H1 (cell line): ENCODE data around the gene RCAN3. TPM values are rescaled to one million over a fixed set of nuclear protein-coding genes. Genes with fewer than 3 reads are reported as not detected.

Experiments used
- BCL11A ChIP-seq, 2 experiments: IDR thresholded peaks; one replicate each; pipeline ENCODE4 v1.6.1; 2011; ENCODE audit warnings: low read depth in 2 of 2, low read length in 2 of 2, mild to moderate bottlenecking in 2 of 2
- CHD7 ChIP-seq: fragments of 300-600 bp; sonication (generic); IDR thresholded peaks from 2 replicates; pipeline ENCODE4 v1.7.1; 2012; ENCODE audit warnings: low read length, moderate library complexity, mild to moderate bottlenecking, inconsistent platforms; ENCODE audit not compliant: insufficient replicate concordance
- CTBP2 ChIP-seq: IDR thresholded peaks from 2 replicates; pipeline ENCODE4 v1.7.0; 2011; ENCODE audit warnings: borderline replicate concordance, mild to moderate bottlenecking, moderate library complexity, mixed read lengths, low read length; ENCODE audit not compliant: insufficient read depth, insufficient read length
- GTF2F1 ChIP-seq: IDR thresholded peaks from 2 replicates; pipeline ENCODE4 v1.6.1; 2012; ENCODE audit warnings: low read depth, low read length, improper control_type of control experiment, borderline replicate concordance
- JUND ChIP-seq: IDR thresholded peaks from 2 replicates; pipeline ENCODE4 v1.6.1; 2011; ENCODE audit warnings: mild to moderate bottlenecking, improper control_type of control experiment, low read length
- PHF8 ChIP-seq: fragments of 200-600 bp; sonication (generic); conservative IDR thresholded peaks from 2 replicates; pipeline ENCODE4 v1.7.1; 2012; ENCODE audit warnings: low read depth, mild to moderate bottlenecking, inconsistent platforms, low read length, moderate library complexity
- RNF2 ChIP-seq: fragments of 200-900, 300-1000 bp; sonication (generic); IDR thresholded peaks from 2 replicates; pipeline ENCODE4 v1.7.1; 2016; ENCODE audit warnings: borderline replicate concordance, low read depth, mild to moderate bottlenecking, antibody characterized with exemption, low read length; ENCODE audit not compliant: poor library complexity, severe bottlenecking; ENCODE audit errors: missing control alignments
- polyA plus RNA-seq, 7 experiments: library from polyadenylated mRNA; depleted of rRNA in 3 of 7; stranded (reverse) in 5 of 7; unstranded in 2 of 7; fragments of >200 nt in 5 of 7; fragments of 200-250 nt in 2 of 7; gene quantifications; 1 replicate in 5 of 7; 2 replicates in 1 of 7; 4 replicates in 1 of 7; pipeline versions ENCODE4 v1.2.1 to v1.2.3, GENCODE V29; 2011 to 2013; ENCODE audit warnings: missing spikeins in 2 of 7, mixed read lengths in 2 of 7
- total RNA-seq: library from RNA; stranded (reverse); fragmentation: NEBNext Ultra II Directional; extraction: Animal tissue kit (Norgen Biotek cat#: 25700); gene quantifications from 2 replicates; pipeline ENCODE4 v1.2.1, GENCODE V29; 2021
- TF ChIP-seq, protein P1 (sequence below): IDR thresholded peaks from 2 replicates; pipeline ENCODE4 v1.6.1; 2011; ENCODE audit warnings: low read length, improper control_type of control experiment

Gene RCAN3
- total and polyA plus RNA-seq, 2 of the 8 experiments (the other 6 are each of a cell fraction or from before 2014, with no cell fraction given) = 5.6 to 16.6 TPM

DNA sequence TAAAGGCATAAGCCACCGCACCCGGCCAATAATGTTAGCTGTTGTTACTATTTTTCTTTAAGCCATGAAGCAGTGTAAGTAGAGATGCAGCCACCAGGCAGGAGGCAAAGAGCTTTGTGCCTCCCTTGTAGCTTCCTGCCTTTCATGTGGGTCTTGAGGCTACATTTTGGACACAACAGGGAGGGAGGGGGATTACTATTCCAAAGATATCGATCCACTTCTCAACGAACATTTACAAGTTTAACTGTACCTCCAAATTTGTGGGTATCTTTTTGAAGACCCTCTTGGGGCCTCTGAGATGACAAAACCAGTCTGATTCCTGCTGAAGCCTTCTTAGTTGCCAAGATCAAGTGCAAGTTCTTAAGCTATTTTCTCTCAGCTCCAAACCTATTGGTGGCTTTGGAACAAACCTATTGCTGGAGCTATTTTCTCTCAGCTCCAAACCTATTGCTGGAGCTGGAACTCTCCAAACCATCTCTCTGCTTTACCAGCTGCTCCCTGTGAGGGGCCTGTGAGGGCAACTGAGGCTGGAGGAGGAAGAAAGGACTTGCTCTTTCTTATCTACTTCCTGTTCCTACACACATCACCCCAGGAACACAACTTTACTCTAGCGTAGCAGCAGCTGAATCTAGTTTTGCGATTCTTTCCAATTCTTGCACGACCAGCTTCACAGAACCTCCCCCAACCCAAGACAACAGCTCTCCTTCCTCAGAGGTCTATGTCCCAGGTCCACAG is 16.1 kb upstream of the RCAN3 start (continued):
- TF ChIP-seq CHD7 = no peak
- no peak for TF ChIP-seq JUND
- no peak for TF ChIP-seq RNF2
- TF ChIP-seq, protein P1, sequence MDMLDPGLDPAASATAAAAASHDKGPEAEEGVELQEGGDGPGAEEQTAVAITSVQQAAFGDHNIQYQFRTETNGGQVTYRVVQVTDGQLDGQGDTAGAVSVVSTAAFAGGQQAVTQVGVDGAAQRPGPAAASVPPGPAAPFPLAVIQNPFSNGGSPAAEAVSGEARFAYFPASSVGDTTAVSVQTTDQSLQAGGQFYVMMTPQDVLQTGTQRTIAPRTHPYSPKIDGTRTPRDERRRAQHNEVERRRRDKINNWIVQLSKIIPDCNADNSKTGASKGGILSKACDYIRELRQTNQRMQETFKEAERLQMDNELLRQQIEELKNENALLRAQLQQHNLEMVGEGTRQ = no peak
- no peak for TF ChIP-seq PHF8
- TF ChIP-seq GTF2F1 = no peak
- no peak for TF ChIP-seq CTBP2
- TF ChIP-seq BCL11A (IDR thresholded peaks at IDR 0.05; ENCODE audit: low read depth in 2 of 2, low read length in 2 of 2) = no peak
